GM12878 (cell line): ENCODE measurements around the gene MXD4. TPM values are rescaled to one million over a fixed set of nuclear protein-coding genes. Genes with fewer than 3 reads are reported as not detected.

Experiments
- ATAC-seq: fragments of 200-7000 bp; cut with Tn5 transposase; 3 replicates; pipeline ENCODE4 v1.9.1; 2020; ENCODE audit warnings: mild to moderate bottlenecking, moderate library complexity
- BruUV-seq: library from RNA; stranded (reverse); fragments of 400-500 nt; replicated peaks from 2 replicates; lab custom pipeline; 2021; lab: Mats Ljungman, UMichigan
- CTCF ChIA-PET: fragments of 300-600 bp; sonication (Branson Sonifier 250); formaldehyde crosslinking; extraction: SDS; loops from one replicate; lab custom pipeline; 2021; ENCODE audit warnings: inconsistent platforms; lab: Yijun Ruan, JAX
- POLR2A ChIA-PET: fragments of 350-600 bp; formaldehyde crosslinking; extraction: SDS; loops from one replicate; lab custom pipeline; 2021; ENCODE audit warnings: inconsistent platforms; lab: Charles Lee
- RAD21 ChIA-PET: fragments of 300-600 bp; sonication (Branson Sonifier 250); formaldehyde crosslinking; loops from one replicate; lab custom pipeline; 2023; ENCODE audit warnings: antibody characterized with exemption; ENCODE audit not compliant: unreplicated experiment; lab: Charles Lee
- SMC1A ChIA-PET: fragments of 300-600 bp; sonication (Branson Sonifier 250); formaldehyde crosslinking; loops from one replicate; lab custom pipeline; 2023; ENCODE audit not compliant: unreplicated experiment, uncharacterized antibody; lab: Charles Lee
- DNase-seq: peaks from one replicate; pipeline ENCODE4 v3.0.0-alpha.2; 2011; ENCODE audit warnings: low read depth, low spot score
- FAIRE-seq: peaks from 3 replicates; lab custom pipeline; 2011; peaks lifted over from hg19 to GRCh38; lab: Jason Lieb, UNC
- H2AFZ ChIP-seq: 2 replicates; pipeline ENCODE4 v1.6.0; 2011; ENCODE audit warnings: low read depth, low read length, control low read depth; ENCODE audit not compliant: control insufficient read depth
- H3K27ac ChIP-seq: 2 replicates; pipeline ENCODE4 v1.5.1; 2011; ENCODE audit warnings: control low read depth; ENCODE audit not compliant: control insufficient read depth, insufficient read depth
- H3K27me3 ChIP-seq, 2 experiments: replicated peaks in 1 of 2; 2 replicates each; pipeline versions ENCODE4 v1.6.0 to v1.6.1; 2011; ENCODE audit warnings: low read length in 1 of 2; ENCODE audit not compliant: control insufficient read depth in 2 of 2, insufficient read depth in 2 of 2
- H3K36me3 ChIP-seq, 2 experiments: 2 replicates each; pipeline ENCODE4 v1.5.1; 2011; ENCODE audit warnings: low read length in 1 of 2; ENCODE audit not compliant: control insufficient read depth in 2 of 2, insufficient read depth in 2 of 2
- H3K4me1 ChIP-seq: 2 replicates; pipeline ENCODE4 v1.6.1; 2011; ENCODE audit warnings: mild to moderate bottlenecking, low read length, moderate library complexity, mixed read lengths; ENCODE audit not compliant: control insufficient read depth, insufficient read depth
- H3K4me2 ChIP-seq: 2 replicates; pipeline ENCODE4 v1.6.0; 2011; ENCODE audit warnings: control low read depth; ENCODE audit not compliant: control insufficient read depth, insufficient read depth
- H3K4me3 ChIP-seq: fragments of 200-600 bp; sonication (generic); 2 replicates; pipeline ENCODE4 v1.5.1; 2016
- H3K79me2 ChIP-seq: 2 replicates; pipeline ENCODE4 v1.6.0; 2011; ENCODE audit warnings: low read length; ENCODE audit not compliant: control insufficient read depth, insufficient read depth
- H3K9ac ChIP-seq: 2 replicates; pipeline ENCODE4 v1.8.0; 2011; ENCODE audit warnings: low read length, control low read depth, mixed read lengths; ENCODE audit not compliant: control insufficient read depth, insufficient read depth
- H3K9me3 ChIP-seq: replicated peaks from 3 replicates; pipeline ENCODE4 v1.5.1; 2011; ENCODE audit warnings: mild to moderate bottlenecking, low read length; ENCODE audit not compliant: control insufficient read depth, insufficient read depth
- H4K20me1 ChIP-seq: 2 replicates; pipeline ENCODE4 v1.6.0; 2011; ENCODE audit not compliant: control insufficient read depth, insufficient read depth
- BRCA1 ChIP-seq: IDR thresholded peaks from 2 replicates; pipeline ENCODE4 v1.6.1; 2011; ENCODE audit warnings: low read depth, low read length, improper control_type of control experiment
- CBX5 ChIP-seq: sonication (generic); IDR thresholded peaks from 2 replicates; pipeline ENCODE4 v1.6.1; 2016; ENCODE audit warnings: low read depth, moderate library complexity, mild to moderate bottlenecking, inconsistent platforms
- CEBPZ ChIP-seq: fragments of 150-350 bp; IDR thresholded peaks from 2 replicates; pipeline ENCODE4 v1.6.1; 2016; ENCODE audit warnings: low read depth, low read length
- CUX1 ChIP-seq: IDR thresholded peaks from 2 replicates; pipeline ENCODE4 v1.6.1; 2012; ENCODE audit warnings: improper control_type of control experiment, low read depth, low read length; ENCODE audit not compliant: insufficient replicate concordance
- FOS ChIP-seq: IDR thresholded peaks from 3 replicates; pipeline ENCODE4 v1.6.1; 2011; ENCODE audit warnings: borderline replicate concordance; ENCODE audit not compliant: insufficient read length; ENCODE audit errors: extremely low read depth
- JUNB ChIP-seq: IDR thresholded peaks from 2 replicates; pipeline ENCODE4 v1.6.1; 2016; ENCODE audit warnings: antibody characterized with exemption, mild to moderate bottlenecking
- TCF7 ChIP-seq: IDR thresholded peaks from 2 replicates; pipeline ENCODE4 v1.6.1; 2014; ENCODE audit warnings: antibody characterized with exemption, borderline replicate concordance
- WGBS: methylation state at CpG from one replicate; pipeline ENCODE4 v1.1.6; 2016; ENCODE audit warnings: low lambda C conversion rate; ENCODE audit not compliant: insufficient replicate concordance, insufficient coverage; ENCODE audit errors: missing lambda C conversion rate; 5-methylcytosine and 5-hydroxymethylcytosine counted together
- in situ Hi-C: fragments of 300-500 bp; cut with MboI; formaldehyde crosslinking; loops from 9 replicates; pipeline ENCODE4 v1.14.3; 2018; ENCODE audit warnings: mixed read lengths
- intact Hi-C: fragments of 100-400 bp; cut with micrococcal nuclease; formaldehyde crosslinking; loops from one replicate; pipeline ENCODE4 v1.14.2; 2022; ENCODE audit not compliant: unreplicated experiment
- polyA plus RNA-seq, 11 experiments: library from polyadenylated mRNA; depleted of rRNA in 4 of 11; unstranded in 6 of 11; stranded (reverse) in 5 of 11; fragments of >200 nt; fragmentation: Nextera tagmentation in 4 of 11; fragmentation: Illumina TruSeq in 1 of 11; extraction: Ambion mirVana in 4 of 11; extraction: Trizol in 1 of 11; gene quantifications; 1 replicate in 1 of 11; 2 replicates in 10 of 11; pipeline versions ENCODE4 v1.2.1 to v1.2.3, GENCODE V29; 2011 to 2016; ENCODE audit warnings: inconsistent platforms in 2 of 11, missing spikeins in 2 of 11, low read depth in 1 of 11
- total RNA-seq, 4 experiments: library from RNA; depleted of rRNA in 3 of 4; stranded (reverse); fragments of >200 nt in 3 of 4; fragmentation: Illumina TruSeq in 1 of 4; extraction: Trizol in 1 of 4; gene quantifications; 2 replicates each; pipeline versions ENCODE4 v1.2.1 to v1.2.3, GENCODE V29; 2013 to 2021
- TF ChIP-seq, protein P1 (sequence below): fragments of 450-650 bp; IDR thresholded peaks from 2 replicates; pipeline ENCODE4 v1.6.1; 2018; ENCODE audit warnings: mild to moderate bottlenecking, low read depth, moderate library complexity; ENCODE audit not compliant: partially characterized antibody

The MXD4 gene
- total and polyA plus RNA-seq, 10 of the 15 experiments (the other 5 are each of a cell fraction or from before 2014, with no cell fraction given): 0.21 to 25.6 (median 5.2) TPM

GRCh38 chr4:2220016-2220630 lies 41.8 kb downstream of the MXD4 start (continued):
- no peak for TF ChIP-seq CUX1

- H3K36me3 ChIP-seq: no peaks in the 10 kb centered on the region
- RAD21 ChIA-PET: interaction anchor here (0.7 to 2.1 kb wide), 15 partner anchors 13 to 735 kb away, joined by 3 to 20 read pairs (median 5); partner anchors contain the start of genes CFAP99, HAUS3, POLN and RNF4
- H2AFZ ChIP-seq: no peak overlapping the region
- H3K27ac ChIP-seq: no peak overlapping the region
- in situ Hi-C loops (loop anchor here (5.0 kb wide), 1 partner anchor 223 kb away; no protein-coding TSS in a partner anchor), intact Hi-C loops (no loop called here)
- H3K79me2 ChIP-seq: no peaks in the 10 kb centered on the region
- no peak for ATAC-seq
- SMC1A ChIA-PET: interaction anchor here (0.8 to 6.4 kb wide), 16 partner anchors 8 to 315 kb away, joined by 3 to 43 read pairs (median 4); no protein-coding TSS in a partner anchor
- no peaks in the 10 kb centered on the region for H3K27me3 ChIP-seq
- no peaks in the 10 kb centered on the region for H4K20me1 ChIP-seq
- POLR2A ChIA-PET: interaction anchor here (0.5 kb wide), 1 partner anchor 9 kb away, joined by 5 read pairs; no protein-coding TSS in a partner anchor
- CTCF ChIA-PET: interaction anchor here (0.7 to 5.6 kb wide), 39 partner anchors 8 to 744 kb away, joined by 3 to 52 read pairs (median 6); partner anchors contain the start of genes CFAP99, GRK4, HAUS3 and NOP14
- no peak for DNase-seq
- no peak overlapping the region for H3K9ac ChIP-seq
- no peak overlapping the region for H3K4me3 ChIP-seq
- BruUV-seq: no TSS peak
- H3K4me2 ChIP-seq: no peak overlapping the region
- 95% methylated on average over 6 of the region's 6 CpGs for WGBS
- no peaks in the 10 kb centered on the region for H3K4me1 ChIP-seq
- H3K9me3 ChIP-seq: no peaks in the 10 kb centered on the region
- FAIRE-seq: no peak
- no peak for TF ChIP-seq CBX5
- TF ChIP-seq CEBPZ: no peak
- TF ChIP-seq JUNB: no peak
- no peak for TF ChIP-seq TCF7
- TF ChIP-seq, protein P1, sequence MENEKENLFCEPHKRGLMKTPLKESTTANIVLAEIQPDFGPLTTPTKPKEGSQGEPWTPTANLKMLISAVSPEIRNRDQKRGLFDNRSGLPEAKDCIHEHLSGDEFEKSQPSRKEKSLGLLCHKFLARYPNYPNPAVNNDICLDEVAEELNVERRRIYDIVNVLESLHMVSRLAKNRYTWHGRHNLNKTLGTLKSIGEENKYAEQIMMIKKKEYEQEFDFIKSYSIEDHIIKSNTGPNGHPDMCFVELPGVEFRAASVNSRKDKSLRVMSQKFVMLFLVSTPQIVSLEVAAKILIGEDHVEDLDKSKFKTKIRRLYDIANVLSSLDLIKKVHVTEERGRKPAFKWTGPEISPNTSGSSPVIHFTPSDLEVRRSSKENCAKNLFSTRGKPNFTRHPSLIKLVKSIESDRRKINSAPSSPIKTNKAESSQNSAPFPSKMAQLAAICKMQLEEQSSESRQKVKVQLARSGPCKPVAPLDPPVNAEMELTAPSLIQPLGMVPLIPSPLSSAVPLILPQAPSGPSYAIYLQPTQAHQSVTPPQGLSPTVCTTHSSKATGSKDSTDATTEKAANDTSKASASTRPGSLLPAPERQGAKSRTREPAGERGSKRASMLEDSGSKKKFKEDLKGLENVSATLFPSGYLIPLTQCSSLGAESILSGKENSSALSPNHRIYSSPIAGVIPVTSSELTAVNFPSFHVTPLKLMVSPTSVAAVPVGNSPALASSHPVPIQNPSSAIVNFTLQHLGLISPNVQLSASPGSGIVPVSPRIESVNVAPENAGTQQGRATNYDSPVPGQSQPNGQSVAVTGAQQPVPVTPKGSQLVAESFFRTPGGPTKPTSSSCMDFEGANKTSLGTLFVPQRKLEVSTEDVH: no peak
- no peak for TF ChIP-seq BRCA1
- TF ChIP-seq FOS: no peak
These were observed 42.6 kb downstream of the MXD4 start for GRCh38 chr4:2219233-2219760.
